ENCODE results near the gene ANKRD53. TPM values are rescaled to one million over a fixed set of nuclear protein-coding genes. Genes with fewer than 3 reads are reported as not detected.
A peak's percentile ranks its signal among the peaks of the same experiment; 100 is the strongest.
"Not testable (repeated sequence)": the region's sequence is repeated elsewhere in the genome, so short reads cannot be mapped to it uniquely, and the experiment has no call there.

ANKRD53 gene
- total RNA-seq, 2 experiments from 2014 or later = 0.28 to 0.33 TPM

GRCh38 chr2:70994699-70995425 is 16.4 kb downstream of the ANKRD53 start, which contains the start of gene TEX261:
Gene TEX261 (minus strand): TSS chr2:70994873. CDS start chr2:70994757, 116 bp downstream.
- no peaks in the 10 kb centered on the region for H3K27me3 Mint-ChIP-seq
- H3K9me3 Mint-ChIP-seq = no peaks in the 10 kb centered on the region
- DNase-seq = peak; percentile 95
- no peaks in the 10 kb centered on the region for H3K36me3 Mint-ChIP-seq
- peak within 1 kb of the TSS; percentile 90 for H3K27ac Mint-ChIP-seq
- H3K4me3 Mint-ChIP-seq = peak within 1 kb of the TSS; percentile 92
- H3K4me1 Mint-ChIP-seq = peaks cover 33% of the 10 kb centered on the region
- POLR2A ChIA-PET = no interaction called here
- peak; percentile 97 for ATAC-seq (ENCODE audit: low read depth)

GRCh38 chr2:70995426-70995729 is 16.9 kb downstream of the ANKRD53 start:
- H3K4me3 Mint-ChIP-seq = peak overlapping the region; percentile 86
- peak; percentile 60 for DNase-seq
- peak overlapping the region; percentile 83 for H3K27ac Mint-ChIP-seq
- no peaks in the 10 kb centered on the region for H3K9me3 Mint-ChIP-seq
- H3K27me3 Mint-ChIP-seq = no peaks in the 10 kb centered on the region
- peak; percentile 50 for ATAC-seq (ENCODE audit: low read depth)
- H3K4me1 Mint-ChIP-seq = peaks cover 35% of the 10 kb centered on the region
- POLR2A ChIA-PET = no interaction called here
- H3K36me3 Mint-ChIP-seq = no peaks in the 10 kb centered on the region

- POLR2A ChIA-PET; H3K36me3 Mint-ChIP-seq; ATAC-seq (ENCODE audit: low read depth); H3K27me3 Mint-ChIP-seq; H3K9me3 Mint-ChIP-seq: not testable (repeated sequence)
- H3K27ac Mint-ChIP-seq = peak overlapping the region; percentile 91
- peaks cover 28% of the 10 kb centered on the region for H3K4me1 Mint-ChIP-seq
- peak overlapping the region; percentile 63 for H3K4me3 Mint-ChIP-seq
- DNase-seq = peak; percentile 10
Measured at GRCh38 chr2:70998885-70999284, 20.5 kb downstream of the ANKRD53 start.

- Mint-ChIP-seq H3K4me3 (peak overlapping the region; percentile 63), H3K36me3 (no peaks in the 10 kb centered on the region), H3K27me3 (peaks cover 2% of the 10 kb centered on the region), H3K4me1 (peaks cover 27% of the 10 kb centered on the region), H3K9me3 (no peaks in the 10 kb centered on the region), H3K27ac (peak overlapping the region; percentile 91)
- ATAC-seq (ENCODE audit: low read depth) (no peak), DNase-seq (peak; percentile 37)
- POLR2A ChIA-PET = no interaction called here
Measured at GRCh38 chr2:70999362-70999761, 20.9 kb downstream of the ANKRD53 start.

DNA sequence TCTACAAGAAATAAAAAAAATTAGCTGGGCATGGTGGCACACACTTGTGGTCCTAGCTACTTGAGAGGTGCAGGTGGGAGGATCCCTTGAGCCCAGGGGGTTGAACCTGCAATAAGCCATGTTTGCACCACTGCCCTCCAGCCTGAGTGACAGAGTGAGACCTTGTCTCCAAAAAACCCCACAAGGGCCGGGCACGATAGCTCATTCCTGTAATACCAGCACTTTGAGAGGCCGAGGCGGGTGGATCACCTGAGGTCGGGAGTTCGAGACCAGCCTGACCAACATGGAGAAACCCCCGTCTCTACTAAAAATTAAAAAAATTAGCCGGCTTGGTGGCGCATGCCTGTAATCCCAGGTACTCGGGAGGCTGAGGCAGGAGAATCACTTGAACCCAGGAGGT is 21.5 kb downstream of the ANKRD53 start:
- H3K27me3 Mint-ChIP-seq; ATAC-seq (ENCODE audit: low read depth); POLR2A ChIA-PET; H3K9me3 Mint-ChIP-seq; H3K36me3 Mint-ChIP-seq: not testable (repeated sequence)
- Mint-ChIP-seq H3K4me1 (peaks cover 27% of the 10 kb centered on the region), H3K27ac (peak overlapping the region; percentile 91), H3K4me3 (peak overlapping the region; percentile 63)
- DNase-seq = peak; percentile 25

DNA sequence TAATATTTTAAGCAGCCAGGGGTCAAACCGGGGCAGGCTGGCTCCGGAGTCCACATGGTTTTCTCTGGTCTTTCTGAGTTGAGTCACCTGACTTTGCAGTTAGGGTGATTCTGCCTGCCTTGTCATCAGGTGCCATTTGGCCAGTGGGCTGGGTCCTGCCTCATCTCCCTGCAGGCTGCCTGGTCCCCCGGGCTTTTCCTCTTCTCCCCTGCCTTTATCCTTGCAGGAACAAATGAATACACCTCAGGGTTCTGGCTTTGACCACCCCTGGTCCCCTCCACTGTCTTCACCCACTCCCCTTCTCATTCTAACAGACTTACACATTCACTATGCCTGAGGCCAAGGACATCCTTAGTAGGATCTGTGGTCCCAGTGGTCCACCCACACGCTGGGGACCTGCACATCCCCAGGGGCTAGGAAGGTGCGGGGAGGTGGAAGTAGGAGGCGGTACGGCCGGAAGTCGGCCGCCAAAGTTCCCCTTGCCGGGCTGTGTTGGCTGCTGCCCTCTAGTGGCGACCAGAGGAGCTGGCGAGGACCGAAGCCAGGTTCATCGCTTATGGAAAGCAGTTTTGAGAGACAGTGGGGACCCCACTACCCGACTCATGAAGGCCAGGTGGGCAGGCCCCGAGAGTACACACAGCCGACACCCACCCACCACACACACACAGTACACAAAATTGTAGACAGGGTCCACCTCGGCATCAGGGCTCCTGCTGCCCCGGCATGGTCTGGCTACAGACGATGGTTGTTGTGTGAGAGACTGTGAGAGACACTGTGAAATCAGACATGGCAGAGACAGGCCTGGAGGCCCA is 22.6 kb downstream of the ANKRD53 start:
- Mint-ChIP-seq H3K4me1 (peaks cover 22% of the 10 kb centered on the region), H3K9me3 (no peaks in the 10 kb centered on the region), H3K4me3 (peak overlapping the region; percentile 80), H3K36me3 (no peaks in the 10 kb centered on the region), H3K27ac (peak overlapping the region; percentile 85), H3K27me3 (peaks cover 2% of the 10 kb centered on the region)
- POLR2A ChIA-PET = interaction anchor here (0.7 to 2.2 kb wide), 4 partner anchors 16 to 67 kb away, joined by 3 to 9 read pairs (median 4); partner anchors contain the start of genes ANKRD53 and NAGK
- ATAC-seq (ENCODE audit: low read depth) = peak; percentile 84
- DNase-seq = peak; percentile 83

GRCh38 chr2:71001592-71001927 is 23.1 kb downstream of the ANKRD53 start:
- no peaks in the 10 kb centered on the region for H3K36me3 Mint-ChIP-seq
- H3K27me3 Mint-ChIP-seq = peaks cover 2% of the 10 kb centered on the region
- no peak for DNase-seq
- peak overlapping the region; percentile 85 for H3K27ac Mint-ChIP-seq
- no peaks in the 10 kb centered on the region for H3K9me3 Mint-ChIP-seq
- POLR2A ChIA-PET = interaction anchor here (0.7 to 2.2 kb wide), 4 partner anchors 17 to 66 kb away, joined by 3 to 9 read pairs (median 4); partner anchors contain the start of genes ANKRD53 and NAGK
- H3K4me3 Mint-ChIP-seq = no peak overlapping the region
- H3K4me1 Mint-ChIP-seq = peaks cover 21% of the 10 kb centered on the region
- ATAC-seq (ENCODE audit: low read depth) = no peak

DNA sequence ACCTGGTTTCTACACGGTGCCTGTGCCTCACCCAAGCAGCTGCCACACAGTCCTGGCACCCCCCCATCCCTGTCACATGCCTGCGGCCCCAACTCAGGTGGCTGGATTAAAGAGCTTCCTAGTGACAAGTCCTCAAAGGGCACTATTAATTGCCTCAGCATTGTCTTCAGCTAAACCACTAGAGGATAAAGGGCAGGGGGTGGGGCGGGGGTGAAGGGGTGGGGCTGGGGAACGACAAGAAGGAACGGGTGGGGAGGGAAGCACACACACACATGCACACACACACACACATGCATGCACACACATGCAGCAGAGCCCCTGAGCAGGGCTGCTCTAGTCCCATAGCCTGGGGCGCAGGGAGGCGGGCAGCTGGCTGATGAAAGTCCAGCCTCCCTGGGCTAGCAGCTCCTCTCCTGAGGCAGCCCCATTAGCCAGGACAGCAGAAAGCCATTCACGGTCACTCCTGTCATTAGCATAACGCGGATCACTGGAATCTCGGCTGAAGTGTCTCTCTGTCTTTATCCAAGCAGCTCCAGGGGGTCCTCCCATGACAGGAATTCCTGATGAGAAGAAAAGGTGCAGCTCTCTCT is 23.6 kb downstream of the ANKRD53 start:
- Mint-ChIP-seq H3K36me3 (no peaks in the 10 kb centered on the region), H3K4me1 (peaks cover 21% of the 10 kb centered on the region), H3K27ac (no peak overlapping the region), H3K9me3 (no peaks in the 10 kb centered on the region), H3K4me3 (no peak overlapping the region), H3K27me3 (peaks cover 2% of the 10 kb centered on the region)
- POLR2A ChIA-PET = interaction anchor here (1.3 to 2.2 kb wide), 2 partner anchors 17 to 66 kb away, joined by 5 to 9 read pairs; partner anchors contain the start of gene NAGK
- no peak for ATAC-seq (ENCODE audit: low read depth)
- peak; percentile 24 for DNase-seq

DNA sequence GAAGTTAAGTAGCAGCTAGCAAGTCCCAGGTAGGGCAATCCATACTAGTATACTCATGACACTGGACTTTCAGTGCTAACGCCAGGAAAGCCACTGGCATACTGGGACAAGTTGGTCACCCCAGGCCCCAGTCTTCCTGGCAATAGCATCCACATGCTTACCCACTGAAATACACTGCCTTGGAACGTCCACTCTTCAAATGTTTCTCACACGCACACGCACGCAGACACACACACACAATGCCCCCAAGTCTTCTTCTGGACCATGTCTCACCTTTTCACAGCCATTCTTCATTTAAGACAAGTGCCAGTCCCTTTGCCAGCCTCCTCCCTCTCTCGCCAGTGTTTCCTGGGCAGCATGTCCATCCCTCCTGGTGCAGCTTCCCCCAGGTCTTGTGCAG is 25.0 kb downstream of the ANKRD53 start:
- H3K4me3 Mint-ChIP-seq = no peak overlapping the region
- ATAC-seq (ENCODE audit: low read depth) (no peak), DNase-seq (no peak)
- no peaks in the 10 kb centered on the region for H3K36me3 Mint-ChIP-seq
- H3K4me1 Mint-ChIP-seq = peaks cover 21% of the 10 kb centered on the region
- POLR2A ChIA-PET = no interaction called here
- no peaks in the 10 kb centered on the region for H3K9me3 Mint-ChIP-seq
- no peak overlapping the region for H3K27ac Mint-ChIP-seq
- peaks cover 2% of the 10 kb centered on the region for H3K27me3 Mint-ChIP-seq

GRCh38 chr2:71003966-71004755 is 25.7 kb downstream of the ANKRD53 start:
- no peaks in the 10 kb centered on the region for H3K9me3 Mint-ChIP-seq
- no peak overlapping the region for H3K27ac Mint-ChIP-seq
- peak; percentile 15 for DNase-seq
- H3K4me1 Mint-ChIP-seq = peaks cover 15% of the 10 kb centered on the region
- POLR2A ChIA-PET = no interaction called here
- no peak for ATAC-seq (ENCODE audit: low read depth)
- H3K4me3 Mint-ChIP-seq = no peak overlapping the region
- H3K36me3 Mint-ChIP-seq = no peaks in the 10 kb centered on the region
- peaks cover 4% of the 10 kb centered on the region for H3K27me3 Mint-ChIP-seq

GRCh38 chr2:71004857-71005256 is 26.4 kb downstream of the ANKRD53 start:
- Mint-ChIP-seq H3K27ac (no peak overlapping the region), H3K36me3 (no peaks in the 10 kb centered on the region), H3K4me1 (peaks cover 9% of the 10 kb centered on the region), H3K4me3 (no peak overlapping the region), H3K9me3 (no peaks in the 10 kb centered on the region), H3K27me3 (peaks cover 8% of the 10 kb centered on the region)
- POLR2A ChIA-PET = no interaction called here
- no peak for DNase-seq
- no peak for ATAC-seq (ENCODE audit: low read depth)

DNA sequence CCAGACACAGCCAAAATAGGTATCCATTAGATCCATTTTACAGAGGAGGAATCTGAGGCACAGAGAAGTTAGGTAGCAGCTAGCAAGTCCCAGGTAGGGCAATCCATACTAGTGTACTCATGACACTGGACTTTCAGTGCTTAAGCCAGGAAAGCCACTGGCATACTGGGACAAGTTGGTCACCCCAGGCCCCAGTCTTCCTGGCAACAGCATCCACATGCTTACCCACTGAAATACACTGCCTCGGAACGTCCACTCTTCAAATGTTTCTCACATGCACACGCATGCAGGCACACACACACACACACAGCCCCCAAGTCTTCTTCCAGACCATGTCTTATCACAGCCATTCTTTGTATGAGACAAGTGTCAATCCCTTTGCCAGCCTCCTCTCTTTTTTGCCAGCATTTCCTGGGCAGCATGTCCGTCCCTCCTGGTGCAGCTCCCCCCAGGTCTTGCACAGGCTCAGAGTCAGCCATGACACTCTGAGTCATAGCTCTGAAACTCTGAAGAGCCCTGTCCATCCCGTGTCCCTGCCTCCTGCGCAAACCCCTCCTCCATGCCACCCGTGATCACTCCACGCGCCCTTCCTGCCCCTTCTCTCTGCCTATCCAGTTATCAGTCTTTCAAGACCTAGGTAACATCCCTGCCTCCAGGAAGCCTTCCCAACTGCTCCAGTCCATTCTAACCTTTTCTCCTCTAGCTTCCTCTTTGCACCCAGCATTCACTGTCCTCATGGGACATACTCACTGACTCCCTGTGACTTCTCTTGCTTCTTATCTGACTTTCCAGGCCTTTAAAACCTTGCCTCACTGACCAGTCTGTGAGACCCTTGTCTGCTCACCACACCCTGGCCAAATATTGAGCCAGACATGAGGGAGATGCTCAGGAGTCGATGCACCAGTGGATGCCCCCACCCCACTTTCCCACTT is 27.1 kb downstream of the ANKRD53 start:
- ATAC-seq (ENCODE audit: low read depth) (no peak), DNase-seq (no peak)
- H3K4me3 Mint-ChIP-seq = no peak overlapping the region
- H3K36me3 Mint-ChIP-seq = no peaks in the 10 kb centered on the region
- POLR2A ChIA-PET = no interaction called here
- no peaks in the 10 kb centered on the region for H3K9me3 Mint-ChIP-seq
- peaks cover 5% of the 10 kb centered on the region for H3K4me1 Mint-ChIP-seq
- peaks cover 14% of the 10 kb centered on the region for H3K27me3 Mint-ChIP-seq
- no peak overlapping the region for H3K27ac Mint-ChIP-seq

Measured in activated naive CD8-positive, alpha-beta T cell treated with anti-CD3 and anti-CD28 coated beads, Interleukin-2, amount 10 ng/mL, durations not matched to agents 7 days and 5 days (primary cell).